Esophagus muscularis mucosa (tissue), 4 donors: ENCODE results near the gene TBC1D24.

Experiments used
- CTCF ChIP-seq, 3 experiments: fragments of 200-600 bp in 2 of 3; fragments of 450-650 bp in 1 of 3; sonication (generic) in 2 of 3; IDR thresholded peaks; one replicate each; pipeline ENCODE4 v1.5.1; 2017 to 2019; ENCODE audit warnings: antibody characterized with exemption in 3 of 3, mild to moderate bottlenecking in 2 of 3, moderate library complexity in 1 of 3
- EP300 ChIP-seq: sonication (generic); formaldehyde crosslinking; IDR thresholded peaks from one replicate; pipeline ENCODE4 v1.6.1; 2017; ENCODE audit warnings: antibody characterized with exemption
- POLR2A ChIP-seq: fragments of 450-650 bp; IDR thresholded peaks from one replicate; pipeline ENCODE4 v1.6.1; 2017; ENCODE audit warnings: antibody characterized with exemption, moderate library complexity, mild to moderate bottlenecking, low read depth
- POLR2AphosphoS5 ChIP-seq, 2 donors: sonication (generic); formaldehyde crosslinking; IDR thresholded peaks; one replicate each; pipeline ENCODE4 v1.6.1; 2017; ENCODE audit warnings: antibody characterized with exemption in 2 of 2

- TF ChIP-seq CTCF (IDR thresholded peaks at IDR 0.05) (no peak), POLR2AphosphoS5 (IDR thresholded peaks at IDR 0.05) (no peak), POLR2A (no peak), EP300 (no peak)
Measured at GRCh38 chr16:2518823-2519710, 44.1 kb downstream of the TBC1D24 start.
